DMS 273 (cell line): ENCODE data around the gene FBXW12.
A peak's percentile ranks its signal among the peaks of the same experiment; 100 is the strongest.

ENCODE experiments used
- DNase-seq: peaks from one replicate; lab custom pipeline; 2025; ENCODE audit not compliant: unreplicated experiment; lab: John Stamatoyannopoulos, UW

Gene FBXW12

GRCh38 chr3:48406443-48407431 lies 34.7 kb downstream of the FBXW12 start:
- DNase-seq: no peak

DNA sequence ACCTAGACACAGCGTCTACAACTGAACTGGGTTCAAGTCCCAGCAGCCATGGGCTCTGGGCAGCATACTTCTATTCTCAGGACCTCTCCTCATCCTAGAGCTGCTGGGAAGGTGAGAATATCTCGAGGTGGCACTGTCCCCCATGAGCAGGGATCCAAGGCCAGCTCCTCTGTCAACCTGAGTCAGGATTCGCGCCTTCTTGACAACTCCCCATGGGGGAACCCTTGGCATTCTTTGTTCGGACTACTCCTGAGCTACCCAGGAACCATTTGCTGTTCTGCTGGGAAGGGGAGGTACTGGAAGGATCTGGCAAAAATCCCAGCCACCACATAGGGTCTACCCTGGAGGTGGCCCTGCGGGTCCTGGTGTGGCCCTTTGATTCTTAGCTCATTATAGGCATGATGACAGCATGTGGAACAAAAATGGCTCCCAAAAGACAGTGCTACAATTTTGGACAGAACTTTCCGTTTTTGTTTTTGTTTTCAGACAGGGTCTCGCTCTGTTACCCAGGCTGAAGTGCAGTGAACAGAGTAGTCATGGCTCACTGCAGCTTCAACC lies 35.6 kb downstream of the FBXW12 start:
- no peak for DNase-seq

- no peak for DNase-seq
Observed at GRCh38 chr3:48408823-48409281, 36.8 kb downstream of the FBXW12 start.

DNA sequence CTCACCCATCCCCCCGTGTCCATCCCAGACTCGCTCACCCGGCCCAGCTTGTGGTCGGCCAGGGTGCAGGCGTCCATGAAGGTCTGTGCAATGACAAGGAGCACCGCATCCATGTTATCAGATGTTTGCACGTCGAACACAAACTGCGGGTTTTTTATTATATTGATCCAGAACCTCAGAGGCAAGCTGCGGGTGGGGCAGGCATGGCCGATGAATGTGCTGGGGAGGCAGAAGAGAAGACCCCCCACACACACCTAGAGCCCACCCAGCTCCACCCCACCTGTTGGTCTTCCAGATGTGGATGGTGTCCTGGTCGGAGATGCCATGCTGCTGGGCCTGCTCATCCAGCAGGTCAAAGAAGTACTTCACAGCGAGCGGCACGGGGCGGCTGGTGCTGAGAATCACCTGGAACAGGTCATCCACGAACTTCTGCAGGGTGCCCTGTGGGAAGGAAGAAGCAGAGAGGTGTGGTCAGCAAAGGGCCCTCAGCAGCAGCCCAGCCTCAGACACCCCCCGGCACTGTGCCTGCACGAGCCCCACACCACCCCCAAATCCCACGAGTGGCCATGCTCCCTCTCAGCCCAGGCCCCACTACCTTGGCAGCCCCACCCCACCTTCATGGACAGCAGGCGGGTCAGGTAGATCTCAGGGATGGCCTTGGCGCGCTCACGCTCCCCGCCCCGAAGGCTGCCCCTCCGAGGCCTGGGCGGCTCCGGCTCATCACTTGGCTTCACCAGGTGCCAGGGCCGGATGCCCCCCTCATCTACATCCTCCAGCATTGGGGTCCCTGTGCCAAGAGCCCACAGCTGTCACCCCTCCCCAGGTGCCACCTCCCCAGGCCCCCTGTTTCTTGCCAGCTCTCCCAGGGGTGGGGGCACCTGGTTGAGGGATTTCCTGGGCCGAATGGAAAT lies 37.5 kb downstream of the FBXW12 start:
- no peak for DNase-seq

GRCh38 chr3:48410205-48411040 lies 38.4 kb downstream of the FBXW12 start:
- DNase-seq: no peak

GRCh38 chr3:48411041-48411588 lies 39.1 kb downstream of the FBXW12 start:
- DNase-seq: no peak

- no peak for DNase-seq
Observed at GRCh38 chr3:48411606-48412374, 39.8 kb downstream of the FBXW12 start.

DNA sequence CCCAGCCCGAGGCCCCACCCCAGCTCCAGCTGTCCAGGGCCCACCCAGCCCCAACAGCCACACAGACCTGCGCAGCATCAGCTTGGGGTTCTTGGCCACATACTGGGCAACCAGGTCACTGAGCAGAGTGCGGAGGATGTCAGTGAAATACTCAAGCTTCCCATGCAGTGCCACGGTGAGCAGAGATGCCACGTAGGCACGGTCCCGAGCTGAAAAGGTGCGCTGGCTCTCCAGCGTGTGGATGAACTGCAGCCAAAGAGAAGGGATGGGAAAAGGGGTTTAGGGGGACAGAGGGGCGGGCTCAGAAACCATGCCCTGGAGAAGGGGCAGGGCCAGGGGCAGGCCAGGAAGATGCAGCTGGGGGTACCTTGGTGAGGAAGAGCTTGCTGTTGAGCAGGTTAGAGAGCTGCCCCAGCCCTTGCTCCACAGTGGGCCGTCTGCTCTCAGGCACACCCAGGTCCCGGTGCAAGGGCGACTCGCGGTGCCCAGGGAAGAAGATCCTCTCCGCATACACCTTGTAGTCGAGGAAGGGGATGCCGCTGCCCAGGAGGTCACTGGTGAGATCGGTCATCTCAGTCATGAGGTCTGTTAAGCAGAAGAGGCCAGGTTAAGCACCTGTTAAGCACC lies 40.5 kb downstream of the FBXW12 start:
- DNase-seq: no peak

GRCh38 chr3:48413086-48413485 lies 41.1 kb downstream of the FBXW12 start:
- no peak for DNase-seq

- no peak for DNase-seq
Observed at GRCh38 chr3:48413611-48414010, 41.6 kb downstream of the FBXW12 start.

DNA sequence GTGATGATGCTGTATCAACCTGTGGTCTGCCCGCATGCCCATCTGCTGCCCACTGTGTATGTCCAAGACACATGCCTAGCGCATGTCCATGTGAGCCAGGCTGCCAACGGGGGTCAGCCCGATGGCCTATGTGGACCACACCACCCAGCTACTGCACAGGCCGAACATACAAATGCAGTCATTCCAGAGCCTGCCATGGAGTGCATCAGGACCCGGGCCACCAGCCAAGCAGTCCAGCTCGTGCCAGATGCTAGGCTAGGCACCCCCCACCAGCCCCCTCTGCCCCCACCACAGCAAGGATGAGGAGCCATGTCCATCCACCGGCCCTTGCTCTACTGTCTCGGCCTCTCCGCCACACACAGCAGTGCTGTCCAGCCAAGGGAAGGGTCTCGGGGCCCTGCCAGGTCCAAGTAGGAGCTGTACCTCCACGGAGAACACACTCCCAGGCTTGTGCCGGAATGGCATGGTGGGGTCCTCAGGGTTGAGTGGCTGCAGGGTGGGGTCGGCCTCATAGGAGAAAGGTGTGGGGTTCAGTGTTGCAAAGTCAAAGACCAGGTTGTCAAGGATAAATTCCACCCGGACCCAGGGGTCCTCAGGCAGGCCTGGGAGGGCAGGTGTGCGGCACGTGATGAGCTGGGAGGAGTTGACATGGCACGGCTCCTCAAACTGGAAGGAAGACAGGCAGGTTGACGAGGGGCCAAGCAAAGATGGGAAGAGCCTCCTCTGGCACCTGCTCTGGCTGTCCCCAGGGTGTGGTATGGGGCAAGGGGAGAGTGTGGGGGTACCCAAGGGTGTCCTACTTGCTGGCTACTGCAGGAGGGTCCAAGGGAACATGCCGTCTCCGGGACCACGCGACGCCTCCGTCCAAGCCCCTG lies 42.6 kb downstream of the FBXW12 start:
- DNase-seq: peak; percentile 12

- DNase-seq: peak; percentile 23
Observed at GRCh38 chr3:48415251-48415953, 43.4 kb downstream of the FBXW12 start.

GRCh38 chr3:48416091-48416505 lies 44.1 kb downstream of the FBXW12 start:
- DNase-seq: no peak

GRCh38 chr3:48416546-48416945 lies 44.5 kb downstream of the FBXW12 start:
- DNase-seq: no peak

DNA sequence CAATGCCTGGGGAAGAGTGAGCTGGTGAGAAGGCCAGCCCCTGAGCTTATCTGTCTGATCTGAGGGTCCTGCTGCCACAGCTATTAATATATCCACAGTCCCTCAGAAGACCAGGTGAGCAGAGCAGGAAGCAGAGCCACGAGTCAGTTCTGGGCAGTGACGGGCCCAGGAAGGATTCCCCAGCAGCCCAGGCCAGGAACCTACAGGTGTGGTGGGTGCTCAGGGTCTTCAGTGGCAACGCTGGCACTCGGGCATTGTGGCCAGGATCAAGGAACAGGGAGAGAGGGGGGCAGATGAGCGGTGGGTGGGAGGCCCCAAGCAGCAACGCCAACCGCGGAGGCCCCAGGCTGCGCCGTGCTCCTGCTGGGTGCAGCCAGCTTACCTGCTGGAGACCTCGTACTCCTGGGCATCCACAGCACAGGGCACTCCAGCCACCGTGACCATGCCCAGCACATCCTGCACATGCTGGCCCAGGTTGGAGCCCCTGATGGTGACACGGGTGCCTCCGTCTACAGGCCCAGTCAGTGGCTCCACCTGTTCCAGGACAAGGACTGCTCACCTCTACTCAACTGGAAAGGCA lies 45.6 kb downstream of the FBXW12 start:
- no peak for DNase-seq

DNA sequence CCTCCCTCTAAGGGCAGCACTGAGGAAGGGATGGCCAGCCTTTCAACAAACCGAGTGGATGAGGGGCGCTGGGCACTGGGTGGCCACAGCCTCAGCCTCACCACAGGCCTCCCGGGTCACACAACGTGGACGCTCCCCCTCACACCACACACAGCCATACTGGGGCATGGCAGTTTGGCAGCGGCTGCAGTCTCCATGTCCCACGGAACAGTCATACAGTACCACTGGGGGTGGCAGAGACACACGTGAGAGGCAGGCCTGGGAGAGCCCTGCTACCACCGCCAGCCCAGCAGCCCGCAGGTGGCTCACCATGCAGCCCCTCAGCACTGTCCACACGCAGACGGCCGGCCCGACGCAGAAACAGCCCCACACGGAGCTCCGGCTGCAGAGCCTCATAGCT lies 46.1 kb downstream of the FBXW12 start:
- no peak for DNase-seq

DNA sequence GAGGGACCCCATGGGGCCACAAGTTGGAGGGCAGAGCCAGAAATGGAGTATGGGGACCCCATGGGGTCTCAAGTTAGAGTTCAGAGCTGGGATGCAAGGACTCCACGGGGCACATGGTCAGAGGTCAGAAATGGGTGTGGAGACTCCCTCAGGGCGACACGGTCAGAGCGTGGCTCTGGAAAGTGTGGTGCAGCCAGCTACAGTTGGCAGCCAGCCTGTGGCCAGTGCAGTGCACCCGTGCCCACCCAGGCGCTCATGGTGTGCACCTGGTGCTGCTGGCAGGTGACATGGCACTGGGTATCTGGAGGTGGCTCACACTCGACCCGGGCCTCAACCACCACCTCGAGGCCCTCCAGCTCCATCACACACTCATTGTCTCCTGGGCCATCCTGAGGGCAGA lies 46.6 kb downstream of the FBXW12 start:
- no peak for DNase-seq
